DMS114 treated with DMSO at 0.1 percent for 48 hours (cell line): ENCODE data around the gene GZMA.
A peak's percentile ranks its signal among the peaks of the same experiment; 100 is the strongest.

Experiments
- DNase-seq: peaks from one replicate; lab custom pipeline; 2025; ENCODE audit not compliant: unreplicated experiment; lab: John Stamatoyannopoulos, UW

The GZMA gene

GRCh38 chr5:55108661-55109060, 6.2 kb downstream of the GZMA start:
- no peak for DNase-seq

DNA sequence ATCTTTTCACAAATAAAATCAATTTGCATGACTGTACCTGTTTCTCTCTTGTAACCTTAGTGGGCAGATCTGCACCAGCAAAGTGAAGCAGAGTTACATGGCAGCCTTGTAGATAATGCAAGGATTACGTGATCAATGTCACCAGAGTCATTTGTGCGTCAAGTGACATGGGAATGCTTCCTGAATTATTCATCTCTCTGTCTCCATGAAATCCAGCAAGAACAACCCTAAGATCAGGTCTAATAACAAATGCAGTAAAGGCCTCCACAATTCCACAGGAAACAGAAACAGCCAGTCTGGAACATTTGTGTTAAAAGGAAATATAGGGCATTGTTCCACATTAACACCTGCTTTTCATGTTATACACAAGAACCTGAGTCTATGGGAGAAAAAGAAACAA, 7.8 kb downstream of the GZMA start:
- no peak for DNase-seq

- DNase-seq: no peak
Measured at GRCh38 chr5:55113327-55113726, 10.9 kb downstream of the GZMA start.

DNA sequence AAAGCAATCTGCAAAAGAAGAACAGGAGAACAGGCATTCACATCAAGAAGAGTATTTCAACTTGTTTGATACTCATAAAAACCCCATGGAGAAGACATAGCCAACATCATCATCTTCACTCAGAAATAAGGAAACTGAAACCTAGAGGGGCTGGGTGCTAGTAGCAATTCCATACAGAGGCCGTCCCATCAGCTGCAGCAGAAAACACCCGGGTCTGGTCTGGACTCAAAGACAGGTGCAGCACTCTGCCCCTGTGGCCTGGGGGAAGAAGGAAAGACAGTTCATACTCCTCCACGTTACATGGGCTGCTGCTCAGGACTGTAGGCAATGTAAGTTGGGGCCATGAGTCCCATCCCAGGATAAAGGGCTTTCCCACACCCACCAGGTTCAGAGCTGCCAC, 11.6 kb downstream of the GZMA start:
- DNase-seq: no peak

GRCh38 chr5:55123365-55123764, 20.9 kb downstream of the GZMA start:
- no peak for DNase-seq

DNA sequence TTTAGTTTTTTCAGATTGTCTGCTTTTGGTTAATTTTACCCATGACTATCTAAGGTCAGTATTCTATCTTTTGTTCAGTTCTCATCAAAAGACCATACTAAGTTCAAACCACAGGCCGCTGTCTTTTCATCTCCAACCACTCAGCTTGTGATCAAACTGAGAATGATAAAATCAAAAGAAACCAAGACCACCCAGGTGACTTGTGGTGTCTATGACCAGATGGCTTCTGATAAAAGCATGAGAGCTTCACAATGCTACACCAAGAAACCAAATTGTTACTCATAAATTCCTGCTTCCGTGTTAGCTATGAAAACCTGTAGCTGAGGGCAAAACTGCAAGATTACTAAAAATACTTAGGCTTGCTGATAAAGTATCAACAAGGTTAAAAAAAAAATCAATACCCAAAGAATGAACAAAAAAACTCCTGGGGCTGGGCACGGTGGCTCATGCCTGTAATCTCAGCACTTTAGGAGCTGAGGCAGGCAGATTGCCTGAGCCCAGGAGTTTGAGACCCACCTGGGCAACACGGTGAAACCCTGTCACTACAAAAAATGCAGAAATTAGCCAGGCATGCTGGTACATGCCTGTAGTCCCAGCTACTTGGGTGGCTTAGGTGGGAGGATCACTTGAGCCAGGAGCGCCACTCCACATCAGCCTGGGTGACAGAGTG, 31.7 kb downstream of the GZMA start:
- DNase-seq: no peak

DNA sequence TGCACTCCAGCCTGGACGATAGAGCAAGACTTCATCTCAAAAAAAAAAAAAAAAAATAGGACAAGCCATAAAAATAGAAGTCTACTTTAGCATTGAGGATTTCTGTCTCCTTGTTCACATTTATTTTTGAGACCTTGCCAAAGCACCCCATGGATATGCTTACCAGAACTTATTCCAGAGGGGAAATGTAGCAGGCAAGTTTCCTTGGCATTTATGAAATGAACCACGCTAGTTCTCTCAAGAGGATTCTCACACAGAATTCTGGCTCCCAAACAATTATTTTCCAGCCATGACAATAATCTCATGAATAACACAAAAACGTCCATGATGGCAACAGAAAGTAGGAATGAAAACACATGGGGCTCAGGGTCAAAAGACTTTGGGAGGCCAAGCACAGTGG, 34.1 kb downstream of the GZMA start:
- DNase-seq: no peak

- no peak for DNase-seq
Measured at GRCh38 chr5:55140908-55141665, 38.6 kb downstream of the GZMA start.

- no peak for DNase-seq
Measured at GRCh38 chr5:55141945-55142690, 39.7 kb downstream of the GZMA start.

- no peak for DNase-seq
Measured at GRCh38 chr5:55143624-55144023, 41.2 kb downstream of the GZMA start.

GRCh38 chr5:55146080-55146479, 43.6 kb downstream of the GZMA start:
- DNase-seq: peak; percentile 7

- peak; percentile 78 for DNase-seq
Measured at GRCh38 chr5:55146543-55147151, 44.2 kb downstream of the GZMA start.

GRCh38 chr5:55149308-55149795, 46.9 kb downstream of the GZMA start:
- DNase-seq: no peak

GRCh38 chr5:55151923-55152842, 49.7 kb downstream of the GZMA start:
- no peak for DNase-seq

- no peak for DNase-seq
Measured at GRCh38 chr5:55154873-55155272, 52.4 kb downstream of the GZMA start.
